ENCODE measurements around the gene ATP13A2. TPM values are rescaled to one million over a fixed set of nuclear protein-coding genes. Genes with fewer than 3 reads are reported as not detected.

The ATP13A2 gene
- total and polyA plus RNA-seq, 2 donors from 2014 or later, result 23.8 to 38.6 TPM

GRCh38 chr1:17004466-17005364 is 7.0 kb downstream of the ATP13A2 start:
- no peak overlapping the region for H3K4me3 ChIP-seq (ENCODE audit: low read length in 3 of 3)
- H3K36me3 ChIP-seq (ENCODE audit: control insufficient read depth in 2 of 3, insufficient read depth in 3 of 3, low read length in 3 of 3), result peaks cover 0 to 20% (median 4%) of the 10 kb centered on the region in 3 donors
- TF ChIP-seq CTCF (IDR thresholded peaks at IDR 0.05; ENCODE audit: borderline replicate concordance, extremely low read depth, insufficient read depth), result no peak
- FAIRE-seq (no peak), DNase-seq (no peak)
- H3K27me3 ChIP-seq (ENCODE audit: control insufficient read depth, insufficient read depth, low read length), result no peaks in the 10 kb centered on the region
- no peaks in the 10 kb centered on the region for H3K4me1 ChIP-seq (ENCODE audit: control insufficient read depth in 2 of 3, insufficient read depth in 2 of 3, low read depth in 1 of 3, low read length in 3 of 3)
- no peaks in the 10 kb centered on the region for H3K9me3 ChIP-seq (ENCODE audit: control insufficient read depth in 2 of 3, insufficient read depth in 1 of 3, low read length in 3 of 3)
- H3K27ac ChIP-seq (ENCODE audit: low read depth in 2 of 2, low read length in 2 of 2), result no peak overlapping the region
- H3K9ac ChIP-seq (ENCODE audit: low read length in 3 of 3), result no peak overlapping the region
- intact Hi-C loops (cut with DNase I), result no loop called here

GRCh38 chr1:17002524-17002902 is 9.2 kb downstream of the ATP13A2 start:
- DNase-seq, result no peak
- no peak for FAIRE-seq
- peaks cover 0 to 25% (median 6%) of the 10 kb centered on the region in 3 donors for H3K36me3 ChIP-seq (ENCODE audit: control insufficient read depth in 2 of 3, insufficient read depth in 3 of 3, low read length in 3 of 3)
- no peaks in the 10 kb centered on the region for H3K27me3 ChIP-seq (ENCODE audit: control insufficient read depth, insufficient read depth, low read length)
- H3K9me3 ChIP-seq (ENCODE audit: control insufficient read depth in 2 of 3, insufficient read depth in 1 of 3, low read length in 3 of 3), result no peaks in the 10 kb centered on the region
- intact Hi-C loops (cut with DNase I), result no loop called here
- H3K4me1 ChIP-seq (ENCODE audit: control insufficient read depth in 2 of 3, insufficient read depth in 2 of 3, low read depth in 1 of 3, low read length in 3 of 3), result no peaks in the 10 kb centered on the region
- TF ChIP-seq CTCF (IDR thresholded peaks at IDR 0.05; ENCODE audit: borderline replicate concordance, extremely low read depth, insufficient read depth), result no peak
- no peak overlapping the region for H3K27ac ChIP-seq (ENCODE audit: low read depth in 2 of 2, low read length in 2 of 2)
- no peak overlapping the region for H3K9ac ChIP-seq (ENCODE audit: low read length in 3 of 3)
- H3K4me3 ChIP-seq (ENCODE audit: low read length in 3 of 3), result no peak overlapping the region

DNA sequence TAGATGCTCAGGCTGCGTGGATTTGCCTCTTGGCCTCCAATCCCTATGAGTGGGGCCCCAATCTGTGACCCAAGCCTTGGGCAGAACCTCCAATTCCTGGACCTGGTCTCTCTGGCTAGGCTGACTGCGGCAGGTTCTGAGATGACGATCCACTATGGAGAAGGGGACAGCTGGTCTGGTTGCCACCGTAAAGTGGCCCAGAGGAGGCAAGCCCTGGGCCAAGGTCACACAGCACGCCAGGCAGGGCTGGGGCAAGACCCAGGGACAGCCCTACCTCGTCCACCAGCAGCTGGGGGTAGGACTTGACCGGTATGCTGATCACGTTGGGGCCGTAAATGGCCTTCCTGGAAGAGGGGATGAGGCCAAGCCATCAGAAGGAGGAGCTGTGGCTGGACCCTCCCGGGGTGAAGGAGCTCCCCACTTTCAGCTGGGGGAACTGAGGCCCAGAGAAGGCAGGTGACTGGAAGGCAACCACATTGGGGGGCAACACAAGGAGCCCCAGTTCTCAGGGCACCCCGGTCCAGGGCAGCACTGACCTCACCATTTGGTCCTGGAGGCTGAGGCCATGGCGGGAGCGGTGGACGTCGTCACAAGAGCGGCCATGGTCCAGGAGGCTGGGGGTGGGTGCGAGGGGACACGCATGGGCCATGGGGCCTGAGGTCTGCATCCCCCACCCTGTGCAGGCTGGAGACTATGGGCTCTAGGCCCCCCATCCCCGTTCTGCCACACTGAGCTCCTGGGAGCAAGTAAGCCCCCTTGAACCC is 9.8 kb downstream of the ATP13A2 start:
- Histone ChIP-seq H3K9me3 (ENCODE audit: control insufficient read depth in 2 of 3, insufficient read depth in 1 of 3, low read length in 3 of 3) (no peaks in the 10 kb centered on the region), H3K27ac (ENCODE audit: low read depth in 2 of 2, low read length in 2 of 2) (no peak overlapping the region), H3K27me3 (ENCODE audit: control insufficient read depth, insufficient read depth, low read length) (no peaks in the 10 kb centered on the region), H3K9ac (ENCODE audit: low read length in 3 of 3) (no peak overlapping the region), H3K36me3 (ENCODE audit: control insufficient read depth in 2 of 3, insufficient read depth in 3 of 3, low read length in 3 of 3) (peaks cover 0 to 25% (median 6%) of the 10 kb centered on the region in 3 donors), H3K4me1 (ENCODE audit: control insufficient read depth in 2 of 3, insufficient read depth in 2 of 3, low read depth in 1 of 3, low read length in 3 of 3) (no peaks in the 10 kb centered on the region), H3K4me3 (ENCODE audit: low read length in 3 of 3) (no peak overlapping the region)
- TF ChIP-seq CTCF (IDR thresholded peaks at IDR 0.05; ENCODE audit: borderline replicate concordance, extremely low read depth, insufficient read depth), result no peak
- DNase-seq (no peak), FAIRE-seq (no peak)
- intact Hi-C loops (cut with DNase I), result no loop called here
